Panc1 (cell line): ENCODE results near the gene VSIR. TPM values are rescaled to one million over a fixed set of nuclear protein-coding genes. Genes with fewer than 3 reads are reported as not detected.

ENCODE experiments used
- ATAC-seq: fragments of 200-7000 bp; cut with Tn5 transposase; 2 replicates; pipeline ENCODE4 v1.9.1; 2020; ENCODE audit warnings: mild to moderate bottlenecking, moderate library complexity
- BruUV-seq: library from RNA; stranded (reverse); fragments of 400-500 nt; replicated peaks from 2 replicates; lab custom pipeline; 2021; lab: Mats Ljungman, UMichigan
- CTCF ChIA-PET: fragments of 300-600 bp; sonication (Branson Sonifier 250); formaldehyde crosslinking; loops from one replicate; lab custom pipeline; 2022; ENCODE audit warnings: antibody characterized with exemption; lab: Charles Lee
- POLR2A ChIA-PET: fragments of 300-600 bp; sonication (Branson Sonifier 250); formaldehyde crosslinking; loops from one replicate; lab custom pipeline; 2022; ENCODE audit warnings: antibody characterized with exemption; lab: Charles Lee
- DNase-seq: peaks from one replicate; pipeline ENCODE4 v3.0.0-alpha.2; 2010; ENCODE audit warnings: low read depth, low spot score
- H3K27ac ChIP-seq: 2 replicates; pipeline ENCODE4 v1.5.1; 2011; ENCODE audit warnings: mild to moderate bottlenecking, low read length, inconsistent platforms
- H3K27me3 ChIP-seq: fragments of 200-500 bp; sonication (Bioruptor generic); 2 replicates; pipeline ENCODE4 v1.6.0; 2014; ENCODE audit warnings: low read length, inconsistent platforms; ENCODE audit not compliant: control insufficient read depth, insufficient read depth
- H3K36me3 ChIP-seq: fragments of 200-500 bp; sonication (Bioruptor generic); 2 replicates; pipeline ENCODE4 v1.5.1; 2014; ENCODE audit warnings: inconsistent platforms, mild to moderate bottlenecking, low read length, moderate library complexity; ENCODE audit not compliant: control insufficient read depth, insufficient read depth
- H3K4me1 ChIP-seq: 2 replicates; pipeline ENCODE4 v1.5.1; 2011; ENCODE audit warnings: inconsistent platforms, mild to moderate bottlenecking, low read length, moderate library complexity; ENCODE audit not compliant: control insufficient read depth, insufficient read depth
- H3K4me3 ChIP-seq, 2 experiments: 2 replicates each; pipeline ENCODE4 v1.5.1; 2011 to 2012; ENCODE audit warnings: low read depth in 2 of 2, low read length in 2 of 2, mild to moderate bottlenecking in 2 of 2, inconsistent platforms in 1 of 2, moderate library complexity in 1 of 2
- H3K9me3 ChIP-seq: fragments of 200-500 bp; sonication (Bioruptor generic); 2 replicates; pipeline ENCODE4 v1.5.1; 2014; ENCODE audit warnings: low read depth, mild to moderate bottlenecking, inconsistent platforms, low read length, moderate library complexity; ENCODE audit not compliant: control insufficient read depth, insufficient read depth
- CTCF ChIP-seq: fragments of 450-650 bp; IDR thresholded peaks from 2 replicates; pipeline ENCODE4 v1.5.1; 2017; ENCODE audit warnings: mild to moderate bottlenecking
- POLR2AphosphoS5 ChIP-seq: IDR thresholded peaks from 2 replicates; pipeline ENCODE4 v1.6.1; 2012; ENCODE audit warnings: mild to moderate bottlenecking, low read depth, low read length, moderate library complexity
- REST ChIP-seq, 2 experiments: IDR thresholded peaks; 2 replicates each; pipeline ENCODE4 v1.6.1; 2011 to 2012; ENCODE audit warnings: low read depth in 2 of 2, control low read depth in 1 of 2, low read length in 1 of 2, mild to moderate bottlenecking in 1 of 2, moderate library complexity in 1 of 2; ENCODE audit not compliant: insufficient read depth in 1 of 2
- SIN3A ChIP-seq: IDR thresholded peaks from 2 replicates; pipeline ENCODE4 v1.6.1; 2012; ENCODE audit warnings: low read depth, mild to moderate bottlenecking, low read length, moderate library complexity, borderline replicate concordance; ENCODE audit not compliant: insufficient read depth
- TCF7L2 ChIP-seq: IDR thresholded peaks from 2 replicates; pipeline ENCODE4 v1.6.1; 2011; ENCODE audit warnings: mild to moderate bottlenecking, low read depth, low read length, inconsistent platforms
- in situ Hi-C: cut with HindIII; loops from 2 replicates; pipeline ENCODE4 v1.10.0; 2016; ENCODE audit warnings: low sequenced_read_pairs, low pct_unique_long_range_greater_than_20kb
- intact Hi-C: fragments of 100-400 bp; cut with micrococcal nuclease; formaldehyde crosslinking; loops from one replicate; pipeline ENCODE4 v1.10.0; 2022; ENCODE audit not compliant: unreplicated experiment
- total RNA-seq: library from RNA; stranded (reverse); gene quantifications from one replicate; pipeline ENCODE4 v1.2.1, GENCODE V29; 2021; ENCODE audit not compliant: unreplicated experiment

The VSIR gene
- total RNA-seq, 1 experiment from 2014 or later: 34.9 TPM

DNA sequence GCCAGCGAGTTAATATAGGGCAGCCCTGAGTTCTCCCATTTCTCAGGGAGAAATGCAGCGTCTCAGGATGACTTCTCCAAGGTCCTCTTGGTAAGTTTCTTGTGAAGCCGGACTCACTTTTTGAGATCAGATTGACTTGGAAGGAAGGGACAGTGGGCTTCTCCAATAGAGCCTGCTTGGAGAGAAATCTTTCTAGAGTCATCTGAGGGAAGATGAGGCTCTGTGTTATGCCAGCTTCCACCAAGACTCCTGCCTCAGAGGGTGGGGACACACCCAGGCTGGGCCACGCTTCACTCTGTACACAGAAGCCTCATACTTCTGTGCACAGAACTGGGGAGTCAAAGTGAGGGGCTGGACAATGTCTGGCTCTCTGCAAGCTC lies 59.3 kb downstream of the VSIR start:
- no peak for DNase-seq
- ChIA-PET POLR2A (no interaction called here), CTCF (no interaction called here)
- no peaks in the 10 kb centered on the region for H3K9me3 ChIP-seq
- no peak overlapping the region; the same call in 1 of the 2 replicates for H3K27ac ChIP-seq
- H3K4me1 ChIP-seq: peaks cover 9% of the 10 kb centered on the region
- no peaks in the 10 kb centered on the region for H3K36me3 ChIP-seq
- TF ChIP-seq TCF7L2: no peak
- TF ChIP-seq POLR2AphosphoS5: no peak
- TF ChIP-seq REST (IDR thresholded peaks at IDR 0.05; ENCODE audit: insufficient read depth in 1 of 2, low read depth in 2 of 2, low read length in 1 of 2): no peak
- TF ChIP-seq CTCF: no peak
- TF ChIP-seq SIN3A: no peak
- no TSS peak for BruUV-seq
- H3K27me3 ChIP-seq: no peaks in the 10 kb centered on the region
- H3K4me3 ChIP-seq: no peak overlapping the region
- ATAC-seq: no peak
- intact Hi-C loops: no loop called here
- in situ Hi-C loops: no loop called here

DNA sequence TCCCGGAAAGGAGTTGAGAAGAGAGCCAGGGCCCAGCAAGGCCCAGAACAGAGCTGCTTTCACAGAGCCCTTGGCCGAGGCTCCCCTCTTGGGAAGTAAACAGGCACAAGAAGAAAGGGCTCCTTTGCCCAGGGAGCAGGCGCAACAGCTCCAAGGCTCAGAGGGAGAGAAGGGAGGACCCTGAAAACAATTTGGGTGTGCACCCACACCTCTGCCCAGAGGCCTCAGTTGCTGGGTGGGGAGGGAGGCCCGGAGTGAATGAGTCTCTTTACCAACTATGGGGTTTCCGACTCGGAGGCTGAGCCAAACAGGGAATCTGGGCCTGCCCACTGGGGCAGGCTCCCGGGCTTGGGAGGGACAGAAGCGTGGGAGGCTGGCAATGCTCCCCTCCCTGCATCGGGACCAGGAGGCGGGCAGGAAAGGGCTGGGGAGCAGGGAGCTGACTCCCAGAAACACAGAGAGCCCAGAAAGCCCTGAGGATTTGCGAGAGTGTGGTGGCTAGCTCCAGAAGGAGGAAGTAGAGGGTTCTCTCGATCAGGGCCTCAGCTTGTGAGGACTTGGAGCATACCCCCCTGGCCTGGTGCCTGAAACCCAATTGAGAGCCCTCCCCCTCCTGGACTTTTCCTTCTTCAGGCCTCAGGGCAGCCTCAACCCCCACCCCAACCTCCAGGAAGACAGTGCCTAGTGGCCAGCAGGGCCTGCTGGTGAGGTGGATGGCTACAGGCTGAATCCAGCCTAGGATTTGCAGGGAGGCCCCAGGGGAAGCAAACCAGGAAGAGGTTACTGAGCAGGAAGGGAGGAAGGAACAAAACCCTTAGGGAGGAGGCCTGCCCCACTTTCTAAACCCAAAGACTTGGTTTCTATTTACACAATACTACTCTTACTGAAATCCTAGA lies 59.9 kb downstream of the VSIR start:
- no TSS peak for BruUV-seq
- POLR2A ChIA-PET: no interaction called here
- TF ChIP-seq TCF7L2: no peak
- TF ChIP-seq POLR2AphosphoS5: no peak
- TF ChIP-seq REST (IDR thresholded peaks at IDR 0.05; ENCODE audit: insufficient read depth in 1 of 2, low read depth in 2 of 2, low read length in 1 of 2): no peak
- TF ChIP-seq SIN3A: no peak
- no peak for TF ChIP-seq CTCF
- intact Hi-C loops: no loop called here
- Histone ChIP-seq H3K4me1 (peaks cover 9% of the 10 kb centered on the region), H3K27me3 (no peaks in the 10 kb centered on the region), H3K27ac (peak overlapping the region; percentile 39; the same call in 1 of the 2 replicates), H3K4me3 (no peak overlapping the region), H3K9me3 (no peaks in the 10 kb centered on the region), H3K36me3 (no peaks in the 10 kb centered on the region)
- in situ Hi-C loops: no loop called here
- CTCF ChIA-PET: interaction anchor here (0.6 kb wide), 1 partner anchor 692 kb away, joined by 4 read pairs; no protein-coding TSS in a partner anchor
- ATAC-seq: peak; percentile 41; the same call in 1 of the 2 replicates
- no peak for DNase-seq
